ENCODE data around the gene FNBP1.

DNA sequence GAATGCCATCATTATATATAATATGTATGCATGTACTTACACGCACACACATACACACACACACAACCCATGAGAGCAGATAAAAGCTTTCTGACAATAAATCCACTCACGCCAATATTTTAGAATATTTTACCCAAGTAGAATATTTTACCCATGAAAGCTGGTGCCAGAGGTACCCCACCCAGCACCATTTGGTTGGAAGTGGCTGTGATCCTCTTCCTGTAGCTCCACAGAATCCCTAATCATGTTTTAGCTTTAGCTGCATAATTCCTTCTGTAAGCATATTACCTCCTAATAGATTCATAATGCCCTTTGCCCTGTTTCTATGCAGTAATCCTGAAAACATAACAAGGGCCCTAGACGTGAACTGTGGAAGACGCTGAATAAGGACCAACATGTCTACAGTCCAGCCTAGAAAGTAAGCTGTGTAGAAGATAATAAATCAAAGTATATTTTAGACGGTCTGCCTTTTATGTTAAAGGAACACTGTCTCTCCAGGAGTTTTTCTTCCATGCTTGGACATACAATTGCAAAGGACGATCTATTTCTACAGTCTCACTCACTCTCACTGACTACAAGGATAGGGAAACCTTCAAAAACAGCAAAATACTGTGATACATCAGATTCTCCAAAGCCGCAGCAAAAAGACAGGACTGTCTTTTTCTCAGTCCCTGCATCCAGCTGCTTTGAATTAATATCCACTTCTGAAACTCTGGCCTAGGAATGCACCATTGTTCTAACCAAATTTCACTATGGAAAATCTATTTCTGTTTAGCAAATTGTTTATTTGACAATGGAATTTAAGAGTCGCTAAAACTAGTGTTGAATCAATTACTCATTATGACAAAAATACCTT is 109.6 kb downstream of the FNBP1 start:
- TF ChIP-seq, protein P1, sequence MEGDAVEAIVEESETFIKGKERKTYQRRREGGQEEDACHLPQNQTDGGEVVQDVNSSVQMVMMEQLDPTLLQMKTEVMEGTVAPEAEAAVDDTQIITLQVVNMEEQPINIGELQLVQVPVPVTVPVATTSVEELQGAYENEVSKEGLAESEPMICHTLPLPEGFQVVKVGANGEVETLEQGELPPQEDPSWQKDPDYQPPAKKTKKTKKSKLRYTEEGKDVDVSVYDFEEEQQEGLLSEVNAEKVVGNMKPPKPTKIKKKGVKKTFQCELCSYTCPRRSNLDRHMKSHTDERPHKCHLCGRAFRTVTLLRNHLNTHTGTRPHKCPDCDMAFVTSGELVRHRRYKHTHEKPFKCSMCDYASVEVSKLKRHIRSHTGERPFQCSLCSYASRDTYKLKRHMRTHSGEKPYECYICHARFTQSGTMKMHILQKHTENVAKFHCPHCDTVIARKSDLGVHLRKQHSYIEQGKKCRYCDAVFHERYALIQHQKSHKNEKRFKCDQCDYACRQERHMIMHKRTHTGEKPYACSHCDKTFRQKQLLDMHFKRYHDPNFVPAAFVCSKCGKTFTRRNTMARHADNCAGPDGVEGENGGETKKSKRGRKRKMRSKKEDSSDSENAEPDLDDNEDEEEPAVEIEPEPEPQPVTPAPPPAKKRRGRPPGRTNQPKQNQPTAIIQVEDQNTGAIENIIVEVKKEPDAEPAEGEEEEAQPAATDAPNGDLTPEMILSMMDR (IDR thresholded peaks at IDR 0.05), result no peak
- TF ChIP-seq EZH2 (IDR thresholded peaks at IDR 0.05; ENCODE audit: borderline replicate concordance, insufficient read depth, low read depth, low read length, poor library complexity, severe bottlenecking), result no peak

Measured in B cell (primary cell).